Immature natural killer cell (primary cell): ENCODE data around the gene SLC26A11. TPM values are rescaled to one million over a fixed set of nuclear protein-coding genes. Genes with fewer than 3 reads are reported as not detected.

Experiments
- DNase-seq, 3 donors: peaks; one replicate each; pipeline ENCODE4 v3.0.0; 2022; ENCODE audit warnings: mixed read lengths in 1 of 3
- H3K27ac Mint-ChIP-seq, 6 donors: one replicate each; pipeline ENCODE4 v1.8.0; 2020; ENCODE audit warnings: mixed read lengths in 6 of 6, mild to moderate bottlenecking in 5 of 6, inconsistent platforms in 4 of 6, moderate library complexity in 3 of 6
- H3K27me3 Mint-ChIP-seq, 3 donors: one replicate each; pipeline ENCODE4 v1.8.0; 2020 to 2021; ENCODE audit warnings: low read depth in 3 of 3, mild to moderate bottlenecking in 3 of 3, mixed read lengths in 3 of 3, moderate library complexity in 3 of 3, inconsistent platforms in 1 of 3
- H3K36me3 Mint-ChIP-seq, 3 donors: one replicate each; pipeline ENCODE4 v1.8.0; 2020; ENCODE audit warnings: mixed read lengths in 3 of 3, inconsistent platforms in 2 of 3, mild to moderate bottlenecking in 2 of 3
- H3K4me1 Mint-ChIP-seq, 2 donors: one replicate each; pipeline ENCODE4 v1.8.0; 2020; ENCODE audit warnings: inconsistent platforms in 2 of 2, mild to moderate bottlenecking in 2 of 2, mixed read lengths in 2 of 2, moderate library complexity in 1 of 2
- H3K4me3 Mint-ChIP-seq, 5 donors: one replicate each; pipeline ENCODE4 v1.8.0; 2020; ENCODE audit warnings: mild to moderate bottlenecking in 5 of 5, mixed read lengths in 5 of 5, inconsistent platforms in 3 of 5, moderate library complexity in 3 of 5
- H3K9me3 Mint-ChIP-seq, 6 donors: one replicate each; pipeline ENCODE4 v1.8.0; 2020; ENCODE audit warnings: mild to moderate bottlenecking in 6 of 6, mixed read lengths in 6 of 6, inconsistent platforms in 4 of 6, moderate library complexity in 3 of 6
- polyA plus RNA-seq, 3 donors: library from polyadenylated mRNA; unstranded; fragments of 300-500 nt; fragmentation: Illumina TruSeq; gene quantifications; one replicate each; pipeline ENCODE4 v1.2.3, GENCODE V29; 2021

Gene SLC26A11
- polyA plus RNA-seq, 3 donors from 2014 or later, result 1.6 to 3.6 (median 3.3) TPM

GRCh38 chr17:80217703-80218362 is 2.4 kb upstream of the SLC26A11 start:
- H3K27me3 Mint-ChIP-seq, result peaks cover 7 to 10% (median 9%) of the 10 kb centered on the region in 3 donors

GRCh38 chr17:80218391-80218790 is 1.8 kb upstream of the SLC26A11 start:
- peak overlapping the region; percentile 88 to 93 (median 92) for H3K4me3 Mint-ChIP-seq

More at GRCh38 chr17:80217703-80218362, 2.4 kb upstream of the SLC26A11 start:
- no peaks in the 10 kb centered on the region for H3K9me3 Mint-ChIP-seq
- peak overlapping the region in 4 of 6 donors; percentile 36 to 82 (median 38) for H3K27ac Mint-ChIP-seq
- H3K4me1 Mint-ChIP-seq, result peaks cover 30 to 33% of the 10 kb centered on the region in 2 donors
- no peak for DNase-seq
- peak overlapping the region in 4 of 5 donors; percentile 9 to 92 (median 12) for H3K4me3 Mint-ChIP-seq
- peaks cover 0 to 21% (median 6%) of the 10 kb centered on the region in 3 donors for H3K36me3 Mint-ChIP-seq

GRCh38 chr17:80219013-80219762 is 1.0 kb upstream of the SLC26A11 start:
- Mint-ChIP-seq H3K27me3 (peaks cover 7 to 12% (median 10%) of the 10 kb centered on the region in 3 donors), H3K4me1 (peaks cover 35 to 40% of the 10 kb centered on the region in 2 donors), H3K36me3 (peaks cover under 1 to 16% (median 6%) of the 10 kb centered on the region in 3 donors), H3K27ac (peak overlapping the region; percentile 89 to 95 (median 94)), H3K9me3 (no peaks in the 10 kb centered on the region), H3K4me3 (peak overlapping the region; percentile 88 to 93 (median 92))
- peak; percentile 92 to 94 (median 92) for DNase-seq

More at GRCh38 chr17:80218391-80218790, 1.8 kb upstream of the SLC26A11 start:
- Mint-ChIP-seq H3K4me1 (peaks cover 30 to 35% of the 10 kb centered on the region in 2 donors), H3K27me3 (peaks cover 7 to 11% (median 10%) of the 10 kb centered on the region in 3 donors), H3K36me3 (peaks cover 0 to 17% (median 6%) of the 10 kb centered on the region in 3 donors), H3K9me3 (no peaks in the 10 kb centered on the region), H3K27ac (peak overlapping the region; percentile 89 to 95 (median 94))
- no peak for DNase-seq

- Mint-ChIP-seq H3K4me1 (peaks cover 37 to 40% of the 10 kb centered on the region in 2 donors), H3K27ac (peak overlapping the region; percentile 89 to 95 (median 94))
Measured at GRCh38 chr17:80219763-80220053, 519 bp upstream of the SLC26A11 start.

GRCh38 chr17:80220736-80221215 is 549 bp downstream of the SLC26A11 start:
- H3K4me1 Mint-ChIP-seq, result peaks cover 37 to 40% of the 10 kb centered on the region in 2 donors

More at GRCh38 chr17:80219763-80220053, 519 bp upstream of the SLC26A11 start:
- H3K9me3 Mint-ChIP-seq, result no peaks in the 10 kb centered on the region
- H3K4me3 Mint-ChIP-seq, result peak overlapping the region; percentile 88 to 93 (median 92)
- H3K27me3 Mint-ChIP-seq, result peaks cover 7 to 12% (median 12%) of the 10 kb centered on the region in 3 donors
- H3K36me3 Mint-ChIP-seq, result peaks cover 5 to 16% (median 6%) of the 10 kb centered on the region in 3 donors
- no peak for DNase-seq

GRCh38 chr17:80221351-80222105 is 1.3 kb downstream of the SLC26A11 start:
- peak overlapping the region; percentile 73 to 87 (median 80) for H3K4me3 Mint-ChIP-seq
- no peak for DNase-seq
- peaks cover under 1 to 12% (median 5%) of the 10 kb centered on the region in 3 donors for H3K36me3 Mint-ChIP-seq
- peaks cover 7 to 14% (median 13%) of the 10 kb centered on the region in 3 donors for H3K27me3 Mint-ChIP-seq
- no peaks in the 10 kb centered on the region for H3K9me3 Mint-ChIP-seq
- peaks cover 37 to 40% of the 10 kb centered on the region in 2 donors for H3K4me1 Mint-ChIP-seq
- peak overlapping the region in 5 of 6 donors; percentile 51 to 84 (median 62) for H3K27ac Mint-ChIP-seq

More at GRCh38 chr17:80220736-80221215, 549 bp downstream of the SLC26A11 start:
- Mint-ChIP-seq H3K4me3 (peak overlapping the region; percentile 73 to 87 (median 80)), H3K36me3 (peaks cover 5 to 16% (median 6%) of the 10 kb centered on the region in 3 donors), H3K9me3 (no peaks in the 10 kb centered on the region), H3K27ac (peak overlapping the region in 4 of 6 donors; percentile 51 to 84 (median 73)), H3K27me3 (peaks cover 7 to 13% (median 12%) of the 10 kb centered on the region in 3 donors)
- peak in 1 of 3 donors; percentile 7 for DNase-seq

- H3K4me3 Mint-ChIP-seq, result peak overlapping the region in 4 of 5 donors; percentile 25 to 51 (median 44)
- peaks cover 0 to 7% (median 5%) of the 10 kb centered on the region in 3 donors for H3K36me3 Mint-ChIP-seq
- peaks cover 7 to 14% (median 13%) of the 10 kb centered on the region in 3 donors for H3K27me3 Mint-ChIP-seq
- no peaks in the 10 kb centered on the region for H3K9me3 Mint-ChIP-seq
- H3K4me1 Mint-ChIP-seq, result peaks cover 33% of the 10 kb centered on the region in 2 donors
- peak overlapping the region in 2 of 6 donors; percentile 8 to 30 for H3K27ac Mint-ChIP-seq
- DNase-seq, result no peak
Measured at GRCh38 chr17:80222376-80223141, 2.3 kb downstream of the SLC26A11 start.

GRCh38 chr17:80223142-80223815 is 3.1 kb downstream of the SLC26A11 start:
- Mint-ChIP-seq H3K4me1 (peaks cover 26 to 28% of the 10 kb centered on the region in 2 donors), H3K27me3 (peaks cover 7 to 14% (median 13%) of the 10 kb centered on the region in 3 donors), H3K4me3 (peak overlapping the region in 2 of 5 donors; percentile 35 to 46), H3K27ac (peak overlapping the region in 3 of 6 donors; percentile 21 to 49 (median 31)), H3K36me3 (peaks cover 0 to 5% (median 4%) of the 10 kb centered on the region in 3 donors), H3K9me3 (no peaks in the 10 kb centered on the region)
- no peak for DNase-seq

- Mint-ChIP-seq H3K27ac (peak overlapping the region in 4 of 6 donors; percentile 21 to 60 (median 43)), H3K27me3 (peaks cover 5 to 15% (median 14%) of the 10 kb centered on the region in 3 donors), H3K9me3 (no peaks in the 10 kb centered on the region), H3K4me1 (peaks cover 19 to 21% of the 10 kb centered on the region in 2 donors), H3K4me3 (peak overlapping the region in 1 of 5 donors; percentile 24), H3K36me3 (peaks cover 0 to 5% (median 4%) of the 10 kb centered on the region in 3 donors)
- no peak for DNase-seq
Measured at GRCh38 chr17:80223838-80224497, 3.7 kb downstream of the SLC26A11 start.

GRCh38 chr17:80224683-80225082 is 4.5 kb downstream of the SLC26A11 start:
- DNase-seq, result no peak
- Mint-ChIP-seq H3K27me3 (peaks cover under 1 to 10% (median 9%) of the 10 kb centered on the region in 3 donors), H3K4me1 (peaks cover 12 to 14% of the 10 kb centered on the region in 2 donors), H3K27ac (peak overlapping the region in 2 of 6 donors; percentile 21 to 31), H3K4me3 (no peak overlapping the region), H3K9me3 (no peaks in the 10 kb centered on the region), H3K36me3 (peaks cover 0 to 5% (median 4%) of the 10 kb centered on the region in 3 donors)

GRCh38 chr17:80225230-80225629 is 5.0 kb downstream of the SLC26A11 start:
- peaks cover 10 to 12% of the 10 kb centered on the region in 2 donors for H3K4me1 Mint-ChIP-seq
- no peak for DNase-seq
- H3K4me3 Mint-ChIP-seq, result no peak overlapping the region
- no peaks in the 10 kb centered on the region for H3K9me3 Mint-ChIP-seq
- peaks cover 0 to 9% (median 5%) of the 10 kb centered on the region in 3 donors for H3K27me3 Mint-ChIP-seq
- peaks cover 3 to 8% (median 6%) of the 10 kb centered on the region in 3 donors for H3K36me3 Mint-ChIP-seq
- no peak overlapping the region for H3K27ac Mint-ChIP-seq
